GM19328 (cell line): Measurements from ENCODE around the gene DCAF12.
A peak's percentile ranks its signal among the peaks of the same experiment; 100 is the strongest.

Experiments
- ATAC-seq: cut with Tn5 transposase; IDR thresholded peaks from one replicate; pipeline ENCODE4 v1.9.1; 2021; ENCODE audit warnings: mild to moderate bottlenecking, moderate library complexity; ENCODE audit not compliant: unreplicated experiment

Gene DCAF12

GRCh38 chr9:34127035-34127948, 794 bp upstream of the DCAF12 start:
- no peak for ATAC-seq

- no peak for ATAC-seq
Measured at GRCh38 chr9:34125681-34126206, 754 bp downstream of the DCAF12 start.

GRCh38 chr9:34124926-34125325, 1.6 kb downstream of the DCAF12 start:
- ATAC-seq, result no peak

GRCh38 chr9:34124099-34124498, 2.4 kb downstream of the DCAF12 start:
- peak; percentile 19 for ATAC-seq

- peak; percentile 46 for ATAC-seq
Measured at GRCh38 chr9:34123682-34124081, 2.8 kb downstream of the DCAF12 start.

GRCh38 chr9:34121996-34122395, 4.5 kb downstream of the DCAF12 start:
- no peak for ATAC-seq

- no peak for ATAC-seq
Measured at GRCh38 chr9:34119713-34120112, 6.8 kb downstream of the DCAF12 start.

GRCh38 chr9:34114436-34114835, 12.1 kb downstream of the DCAF12 start:
- ATAC-seq, result no peak

GRCh38 chr9:34106110-34106509, 20.4 kb downstream of the DCAF12 start:
- ATAC-seq, result no peak

- ATAC-seq, result no peak
Measured at GRCh38 chr9:34102796-34103195, 23.7 kb downstream of the DCAF12 start.

- ATAC-seq, result peak; percentile 39
Measured at GRCh38 chr9:34098307-34098706, 28.2 kb downstream of the DCAF12 start.

GRCh38 chr9:34097865-34098264, 28.6 kb downstream of the DCAF12 start:
- ATAC-seq, result peak; percentile 61

- ATAC-seq, result no peak
Measured at GRCh38 chr9:34096751-34097150, 29.7 kb downstream of the DCAF12 start.

GRCh38 chr9:34093578-34093977, 32.9 kb downstream of the DCAF12 start:
- no peak for ATAC-seq

- no peak for ATAC-seq
Measured at GRCh38 chr9:34089311-34089710, 37.2 kb downstream of the DCAF12 start.

GRCh38 chr9:34087370-34087769, 39.1 kb downstream of the DCAF12 start:
- no peak for ATAC-seq

GRCh38 chr9:34086864-34087263, 39.6 kb downstream of the DCAF12 start:
- no peak for ATAC-seq

- ATAC-seq, result no peak
Measured at GRCh38 chr9:34085581-34086500, 40.7 kb downstream of the DCAF12 start.

GRCh38 chr9:34084562-34084961, 41.9 kb downstream of the DCAF12 start:
- ATAC-seq, result no peak

- ATAC-seq, result no peak
Measured at GRCh38 chr9:34079181-34079580, 47.3 kb downstream of the DCAF12 start.

- ATAC-seq, result no peak
Measured at GRCh38 chr9:34072868-34073590, 53.5 kb downstream of the DCAF12 start.
